RCC 7860 (cell line): Measurements from ENCODE around the gene RRP1.
A peak's percentile ranks its signal among the peaks of the same experiment; 100 is the strongest.

ENCODE experiments used
- DNase-seq: peaks from one replicate; pipeline ENCODE4 v3.0.0-alpha.2; 2015; ENCODE audit warnings: low spot score
- FAIRE-seq: peaks from 2 replicates; lab custom pipeline; 2012; peaks lifted over from hg19 to GRCh38; lab: Jason Lieb, UNC

The RRP1 gene

DNA sequence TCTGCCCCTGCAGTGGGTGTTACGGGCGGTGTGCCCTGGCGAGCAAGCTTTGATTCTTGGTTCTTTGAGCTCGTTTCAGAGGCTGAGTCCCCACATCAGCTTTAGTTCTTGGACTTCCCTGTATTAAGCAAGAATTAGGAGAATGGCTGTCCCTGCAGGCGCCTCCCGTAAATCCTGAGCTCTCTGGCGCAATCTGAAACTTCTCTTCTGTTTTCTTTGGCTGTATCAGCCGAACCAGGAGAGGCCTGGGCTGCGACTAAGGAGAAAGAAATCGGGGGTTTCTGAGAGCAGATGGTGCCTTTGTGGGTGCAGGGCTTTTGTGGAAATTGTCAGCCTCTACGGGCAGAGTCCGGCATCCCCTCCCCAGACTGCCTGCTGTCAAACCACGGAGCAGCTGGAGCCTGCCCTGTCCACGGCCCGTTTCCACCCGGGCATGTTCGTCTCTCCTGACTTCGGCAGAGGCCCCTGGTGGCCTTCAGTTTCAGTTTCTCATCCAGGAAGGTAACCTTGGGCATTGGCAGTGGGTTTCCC, 31.2 kb upstream of the RRP1 start:
- FAIRE-seq (no peak), DNase-seq (no peak)

DNA sequence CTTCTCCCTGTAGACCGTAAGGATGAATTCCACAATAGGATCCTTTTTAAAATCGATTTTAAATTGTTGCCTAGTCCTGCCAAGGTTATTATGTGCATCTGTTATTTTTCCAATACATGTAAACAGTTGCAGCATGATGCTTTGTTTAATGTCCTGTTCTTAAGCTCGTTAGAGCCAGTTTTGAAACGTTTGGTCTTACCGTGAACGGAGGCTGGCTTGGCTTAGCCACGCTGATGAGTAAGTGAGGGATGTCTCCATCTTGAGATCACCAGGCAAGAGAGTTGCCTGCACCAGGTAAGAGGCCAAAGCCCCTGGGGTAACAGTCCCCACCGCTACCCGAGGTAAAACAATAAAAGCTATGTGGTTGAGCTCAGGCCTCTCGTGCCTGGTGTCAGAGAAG, 30.6 kb upstream of the RRP1 start:
- FAIRE-seq = no peak

GRCh38 chr21:43759651-43760050, 29.7 kb upstream of the RRP1 start:
- no peak for FAIRE-seq
- no peak for DNase-seq

More for the DNA sequence above, 30.6 kb upstream of the RRP1 start:
- DNase-seq = no peak

- DNase-seq (no peak), FAIRE-seq (no peak)
Observed at GRCh38 chr21:43760391-43760958, 28.9 kb upstream of the RRP1 start.

DNA sequence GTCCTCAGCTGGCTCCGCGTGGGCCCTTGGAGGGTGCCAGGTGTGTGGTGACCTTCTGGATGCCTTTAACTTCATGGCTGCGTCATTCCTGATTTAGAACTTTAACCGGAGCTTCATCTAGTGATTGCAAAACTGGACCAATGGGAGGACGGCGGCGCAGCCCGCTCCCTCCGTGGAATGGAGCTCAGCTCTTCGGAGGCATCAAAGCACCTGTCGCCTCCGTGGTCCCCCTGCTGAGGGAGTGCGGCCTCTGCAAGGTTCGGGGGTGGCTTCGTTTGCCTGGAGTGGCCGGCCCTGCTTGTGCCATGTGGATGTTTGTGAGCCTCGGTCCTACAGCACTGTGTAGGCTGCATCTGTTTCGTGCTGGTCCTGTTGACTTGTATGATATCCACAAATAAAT, 27.5 kb upstream of the RRP1 start:
- no peak for DNase-seq
- no peak for FAIRE-seq

DNA sequence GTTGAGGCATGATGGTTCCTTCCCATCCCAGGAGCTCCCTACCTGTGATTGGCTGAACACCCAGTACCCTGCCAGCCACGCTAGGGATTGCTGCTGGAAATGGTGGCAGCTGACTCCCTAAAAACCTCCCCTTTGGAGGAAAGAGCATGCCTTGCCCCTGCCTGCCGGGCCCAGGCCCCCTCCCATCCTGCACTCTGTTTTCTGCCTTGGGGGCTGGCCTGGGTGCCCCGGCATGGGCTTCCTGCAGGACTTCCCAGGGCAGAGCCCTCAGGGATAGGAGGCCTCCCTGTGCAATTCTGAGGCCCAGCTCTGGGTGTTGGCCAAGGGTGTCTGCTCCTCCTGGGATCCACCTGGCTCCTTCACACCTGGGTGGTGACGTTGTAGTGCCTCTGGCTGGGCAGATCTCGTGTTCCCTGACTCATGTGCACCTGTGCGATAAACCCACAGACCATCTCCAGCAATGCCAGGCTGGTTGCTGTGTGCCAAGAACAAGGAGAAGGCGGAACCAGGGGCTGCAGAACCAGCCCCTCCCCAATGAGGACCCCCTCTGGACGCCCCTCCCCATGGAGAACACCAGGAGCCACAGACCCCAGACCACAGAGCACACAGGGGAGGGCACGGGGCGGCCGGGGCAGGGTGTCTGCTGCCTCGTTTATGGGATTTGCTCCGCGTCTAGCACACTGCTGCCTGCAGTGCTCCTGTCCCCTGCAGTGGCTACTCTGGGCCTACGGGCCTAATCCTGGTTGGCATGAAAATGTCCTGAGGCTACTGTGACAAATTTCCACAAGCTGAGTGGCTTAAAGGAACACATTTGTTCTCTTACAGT, 26.9 kb upstream of the RRP1 start:
- DNase-seq (no peak), FAIRE-seq (no peak)

DNA sequence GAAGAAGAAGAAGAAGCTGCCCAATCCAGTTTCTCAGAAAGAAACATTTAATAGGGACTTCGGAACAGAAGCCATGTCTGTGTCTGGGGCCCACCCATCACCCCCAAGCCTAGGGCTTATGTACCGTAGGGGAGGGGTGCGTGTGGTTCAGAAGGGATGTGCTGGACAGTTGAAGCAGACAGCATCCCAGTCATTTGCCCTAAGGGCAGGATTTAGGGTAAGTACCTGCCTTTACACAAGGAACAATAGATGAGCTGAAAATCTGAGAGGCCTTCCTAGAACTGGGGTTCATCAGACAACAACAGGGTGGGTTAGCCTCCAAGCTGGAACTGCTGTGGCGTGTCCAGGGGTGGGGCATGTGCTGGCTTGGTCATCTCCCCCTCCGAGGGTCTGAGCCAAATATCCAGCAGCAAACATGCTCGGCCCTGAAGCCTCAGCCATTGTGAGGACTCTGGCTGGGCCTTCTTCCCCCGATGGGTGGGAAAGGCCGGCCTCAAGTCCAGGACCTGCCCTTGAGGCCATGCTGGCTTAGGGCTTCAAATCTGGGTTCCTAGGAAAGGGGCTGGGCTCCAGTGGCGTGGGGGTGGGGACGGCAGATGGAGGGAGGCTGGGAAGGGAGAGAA, 25.4 kb upstream of the RRP1 start:
- no peak for FAIRE-seq
- DNase-seq = no peak

DNA sequence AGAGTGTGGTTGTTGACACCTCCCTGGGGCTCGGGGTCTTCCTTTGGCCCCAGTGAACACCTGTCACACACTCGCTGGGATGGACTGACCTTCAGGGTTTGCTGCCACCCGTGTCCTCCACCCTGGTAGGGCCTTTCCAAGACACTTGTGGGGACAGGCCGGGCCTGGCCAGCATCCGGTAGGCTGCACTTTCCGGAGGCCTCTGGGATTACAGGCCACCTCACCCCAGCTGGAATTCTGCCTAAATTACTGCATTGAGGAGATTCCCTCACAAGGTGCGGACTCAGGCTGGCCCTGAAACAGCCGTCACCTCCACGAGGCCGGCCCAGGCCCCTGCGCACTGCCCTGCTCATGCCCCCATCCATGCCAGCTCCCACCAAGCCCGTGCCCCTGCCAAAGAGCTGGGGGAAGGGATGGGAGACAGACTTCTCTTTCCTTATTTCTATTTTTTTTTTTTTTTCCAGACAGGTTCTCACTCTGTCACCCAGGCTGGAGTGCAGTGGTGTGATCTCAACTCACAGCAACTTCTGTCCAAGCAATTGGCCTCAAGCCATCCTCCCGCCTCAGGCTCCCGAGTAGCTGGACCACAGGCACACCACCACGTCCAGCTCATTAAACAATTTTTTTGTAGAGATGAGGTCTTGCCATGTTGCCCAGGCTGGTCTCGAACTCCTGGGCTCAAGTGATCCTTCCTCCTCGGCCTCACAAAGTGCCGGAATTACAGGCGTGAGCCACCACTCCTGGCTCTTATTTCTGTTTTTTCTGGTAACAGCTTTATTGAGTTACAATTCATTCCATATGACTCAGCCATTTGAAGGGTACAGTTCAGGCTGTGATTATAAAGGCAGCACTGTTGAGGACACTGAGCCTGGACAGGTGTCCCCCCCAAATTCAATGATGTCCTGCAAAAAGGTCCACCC, 24.5 kb upstream of the RRP1 start:
- peak; percentile 17 for DNase-seq
- FAIRE-seq = no peak

- no peak for DNase-seq
- no peak for FAIRE-seq
Observed at GRCh38 chr21:43766734-43767497, 22.5 kb upstream of the RRP1 start.

DNA sequence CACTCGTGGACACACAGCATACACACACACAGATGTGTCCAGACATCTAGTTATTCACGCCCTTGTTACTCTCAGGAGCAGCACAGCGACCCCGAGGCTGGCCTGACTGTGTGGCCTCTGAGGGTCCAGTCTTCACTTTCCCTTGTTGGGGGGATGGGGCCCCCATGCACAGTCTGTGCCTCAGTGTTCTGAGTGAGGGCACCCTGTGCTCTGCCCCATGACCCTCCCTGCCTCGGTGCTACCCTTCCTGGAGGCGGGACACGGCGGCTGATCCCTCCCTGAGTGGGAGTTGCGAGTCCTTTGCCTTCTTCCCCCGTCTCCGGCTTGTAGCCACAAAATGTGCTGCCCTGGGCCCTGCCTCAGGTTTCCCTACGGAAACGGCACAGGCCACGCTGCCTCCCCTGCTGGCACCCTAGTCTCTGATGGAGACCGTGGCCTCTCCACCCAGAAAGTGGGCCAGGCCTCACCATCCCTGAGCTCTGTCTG, 21.8 kb upstream of the RRP1 start:
- FAIRE-seq = no peak
- no peak for DNase-seq

DNA sequence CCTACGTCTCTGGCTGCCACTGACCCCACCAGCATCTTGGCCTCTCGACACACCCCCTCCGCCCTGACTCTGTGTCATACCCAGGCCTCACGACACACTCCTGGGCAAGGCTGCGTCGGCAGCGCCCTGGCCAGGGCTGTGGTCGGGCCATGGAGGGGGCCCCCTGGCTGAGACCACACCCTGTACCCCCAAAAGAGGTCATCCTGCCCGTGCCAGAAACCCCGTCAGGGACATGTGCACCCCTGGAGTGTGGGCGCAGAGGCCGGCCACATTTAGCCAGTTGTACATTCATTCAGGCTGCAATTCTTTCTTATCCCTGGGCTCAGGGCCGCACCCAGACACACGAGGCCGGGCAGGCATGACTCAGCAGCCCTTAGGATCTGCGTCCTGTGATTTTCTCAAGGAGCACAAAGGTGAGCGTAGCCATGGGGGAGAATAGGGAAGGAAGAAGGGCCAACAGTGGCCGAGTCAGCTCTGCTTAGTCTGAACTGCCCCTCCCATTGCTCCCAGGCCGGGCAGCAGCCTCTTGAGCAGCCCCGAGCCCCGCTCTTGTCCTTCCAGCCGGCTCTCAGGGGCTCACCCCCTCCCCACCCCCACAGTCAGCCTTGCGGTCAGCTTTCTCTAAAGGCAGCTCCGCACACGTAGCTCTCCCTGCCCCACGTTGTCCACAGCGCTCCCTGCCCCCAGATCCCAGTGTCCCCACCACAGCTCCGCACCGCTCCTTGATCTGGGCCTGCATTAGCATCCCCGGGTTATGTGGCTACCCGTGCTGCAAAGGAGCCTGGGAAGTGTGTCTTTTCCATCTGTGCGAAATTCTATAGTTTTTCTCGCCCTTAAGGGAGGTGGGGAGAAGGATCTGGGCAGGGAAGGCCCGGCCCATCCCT, 21.2 kb upstream of the RRP1 start:
- DNase-seq (peak; percentile 87), FAIRE-seq (peak; percentile 55)

DNA sequence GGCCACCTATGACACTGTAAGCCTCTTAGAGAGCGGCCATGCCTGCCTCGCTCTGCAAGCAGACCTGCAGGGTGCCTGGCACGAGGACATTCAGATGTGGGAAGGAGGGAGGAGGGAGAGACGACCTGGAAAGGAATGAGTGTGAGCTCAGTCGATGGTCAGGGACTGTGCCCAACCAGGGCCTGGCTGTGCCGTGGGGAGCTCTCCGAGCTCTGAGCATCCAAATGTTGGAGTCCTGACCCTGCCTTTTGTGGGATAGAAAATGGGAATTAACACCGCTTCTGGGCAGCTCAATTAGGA, 20.6 kb upstream of the RRP1 start:
- FAIRE-seq = no peak
- DNase-seq = peak; percentile 29

DNA sequence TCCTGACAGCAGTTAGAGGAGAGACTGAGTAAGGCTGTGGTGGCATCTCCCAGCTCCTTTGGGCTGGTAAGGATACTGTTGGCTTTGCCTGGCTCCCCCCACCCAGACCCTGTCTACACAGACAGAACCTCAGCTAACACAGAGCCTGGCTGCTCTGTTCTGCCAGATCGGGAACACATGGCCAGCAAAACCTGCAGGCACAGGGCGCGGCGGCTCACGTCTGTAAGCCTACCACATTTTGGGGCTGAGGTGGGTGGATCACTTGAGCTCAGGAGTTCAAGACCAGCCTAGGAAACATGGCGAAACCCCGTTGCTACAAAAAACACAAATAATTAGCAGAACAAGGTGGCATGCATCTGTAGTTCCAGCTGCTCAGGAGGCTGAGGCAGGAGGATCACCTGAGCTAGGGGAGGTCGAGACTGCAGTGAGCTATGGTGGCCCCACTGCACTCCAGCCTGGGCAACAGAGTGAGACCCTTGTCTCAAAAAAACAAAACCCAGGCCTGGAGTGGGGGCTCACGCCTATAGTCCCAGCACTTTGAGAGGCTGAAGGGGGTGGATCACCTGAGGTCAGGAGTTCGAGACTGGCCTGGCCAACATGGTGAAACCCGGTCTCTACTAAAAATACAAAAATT, 19.9 kb upstream of the RRP1 start:
- no peak for DNase-seq
- FAIRE-seq = no peak

- no peak for FAIRE-seq
Observed at GRCh38 chr21:43770066-43770655, 19.2 kb upstream of the RRP1 start.

DNA sequence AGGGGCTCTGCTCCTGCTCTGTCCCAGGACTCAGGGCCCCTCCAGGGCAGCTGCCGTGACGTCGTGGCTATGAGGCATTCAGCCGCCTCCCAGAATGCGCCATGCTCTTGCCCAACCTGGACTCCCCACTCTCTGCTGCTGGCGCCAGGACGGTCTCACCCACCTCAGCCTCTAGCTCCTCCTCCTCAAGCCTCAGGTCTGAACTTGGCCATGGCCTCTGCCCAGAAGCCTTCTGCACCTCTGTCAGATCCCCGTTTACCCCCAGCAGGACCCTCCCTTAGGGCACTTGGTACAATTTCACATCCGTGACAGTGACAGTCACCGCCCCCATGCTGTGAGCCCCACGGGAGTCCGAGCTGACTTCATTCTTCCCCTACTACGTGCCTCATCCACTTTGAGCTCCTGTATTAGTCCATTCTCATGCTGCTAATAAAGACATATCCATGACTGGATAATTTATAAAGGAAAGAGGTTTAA, 18.1 kb upstream of the RRP1 start:
- FAIRE-seq (no peak), DNase-seq (no peak)

More at GRCh38 chr21:43770066-43770655, 19.2 kb upstream of the RRP1 start:
- DNase-seq = no peak

- peak; percentile 16 for DNase-seq
- no peak for FAIRE-seq
Observed at GRCh38 chr21:43771698-43772424, 17.5 kb upstream of the RRP1 start.

- no peak for DNase-seq
- FAIRE-seq = no peak
Observed at GRCh38 chr21:43772425-43772821, 17.0 kb upstream of the RRP1 start.
